SK-N-SH treated with all-trans-retinoic acid at 6 μM for 48 hours (cell line): ENCODE measurements around the gene TPO.

Experiments
- PATZ1 ChIP-seq: fragments of 250-450 bp; sonication (Bioruptor Pico); IDR thresholded peaks from 2 replicates; pipeline ENCODE4 v1.8.0; 2020; ENCODE audit warnings: mild to moderate bottlenecking, moderate library complexity, borderline replicate concordance
- ZC3H10 ChIP-seq: fragments of 250-450 bp; sonication (Bioruptor Pico); IDR thresholded peaks from 2 replicates; pipeline ENCODE4 v1.5.1; 2021; ENCODE audit warnings: mild to moderate bottlenecking, moderate library complexity
- ZFP3 ChIP-seq: fragments of 250-450 bp; sonication (Bioruptor Pico); IDR thresholded peaks from 2 replicates; pipeline ENCODE4 v1.5.0; 2020; ENCODE audit warnings: mild to moderate bottlenecking, moderate library complexity
- ZNF8 ChIP-seq: fragments of 450-650 bp; formaldehyde crosslinking; IDR thresholded peaks from 2 replicates; pipeline ENCODE4 v1.5.0; 2020; ENCODE audit warnings: mild to moderate bottlenecking, moderate library complexity

- TF ChIP-seq ZNF8 (CRISPR knock-in tag) (no peak), ZC3H10 (CRISPR knock-in tag) (no peak), ZFP3 (CRISPR knock-in tag) (no peak), PATZ1 (no peak)
Observed at GRCh38 chr2:1546901-1547300, 133.6 kb downstream of the TPO start.
